ENCODE data around the gene SLC22A5.

DNA sequence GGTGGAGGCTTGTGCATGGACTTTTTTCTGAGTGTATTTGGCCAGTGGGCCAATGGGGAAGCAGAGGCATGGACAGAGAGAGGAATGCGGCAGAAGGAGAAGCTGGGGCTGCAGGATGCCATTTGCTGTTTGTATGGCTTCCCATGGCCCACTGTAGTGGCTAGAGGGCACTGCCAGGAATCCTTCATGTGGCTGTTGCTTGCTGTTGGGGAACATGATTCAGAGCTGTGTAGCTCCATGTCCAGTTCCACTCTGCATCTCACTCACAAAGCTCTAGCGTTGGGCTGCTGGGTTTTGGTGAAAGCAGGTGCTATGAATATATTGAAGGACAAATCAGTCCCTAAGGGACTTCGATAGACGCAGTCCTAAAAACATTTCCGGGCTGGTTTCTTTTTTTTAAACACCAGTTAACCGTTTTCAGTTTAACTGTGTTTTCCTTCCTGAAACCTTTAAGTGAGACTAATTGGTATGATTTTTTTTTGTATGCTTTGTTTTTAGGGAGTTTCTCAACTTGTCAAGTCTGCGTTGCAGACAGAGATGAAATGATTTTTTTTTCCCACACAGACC lies 51.3 kb downstream of the SLC22A5 start:
- TF ChIP-seq CTCF (IDR thresholded peaks at IDR 0.05; ENCODE audit: poor library complexity) = no peak
- TF ChIP-seq EZH2phosphoT487 (IDR thresholded peaks at IDR 0.05; ENCODE audit: low read depth, severe bottlenecking, unreplicated experiment) = no peak
- no peak for TF ChIP-seq EZH2 (IDR thresholded peaks at IDR 0.05; ENCODE audit: borderline replicate concordance)

All from hepatocyte (in vitro differentiated cells).